CD4-positive, alpha-beta T cell treated with Interleukin-15 for 4 hours (primary cell): Measurements from ENCODE around the gene DLX3.
"Not testable (repeated sequence)": the region's sequence is repeated elsewhere in the genome, so short reads cannot be mapped to it uniquely, and the experiment has no call there.

Experiments
- DNase-seq: peaks from one replicate; pipeline ENCODE4 v3.0.0-alpha.2; 2020; ENCODE audit warnings: low spot score

The DLX3 gene

GRCh38 chr17:49995055-49995738, at the start of gene DLX3:
DLX3 (minus strand) TSS chr17:49995224; CDS start chr17:49994998, 226 bp downstream.
- peak; percentile 10 for DNase-seq

- DNase-seq = no peak
Observed at GRCh38 chr17:50044483-50044882, 49.5 kb upstream of the DLX3 start.

GRCh38 chr17:50043290-50044148, 48.5 kb upstream of the DLX3 start:
- DNase-seq = no peak

- no peak for DNase-seq
Observed at GRCh38 chr17:50042211-50042610, 47.2 kb upstream of the DLX3 start.

DNA sequence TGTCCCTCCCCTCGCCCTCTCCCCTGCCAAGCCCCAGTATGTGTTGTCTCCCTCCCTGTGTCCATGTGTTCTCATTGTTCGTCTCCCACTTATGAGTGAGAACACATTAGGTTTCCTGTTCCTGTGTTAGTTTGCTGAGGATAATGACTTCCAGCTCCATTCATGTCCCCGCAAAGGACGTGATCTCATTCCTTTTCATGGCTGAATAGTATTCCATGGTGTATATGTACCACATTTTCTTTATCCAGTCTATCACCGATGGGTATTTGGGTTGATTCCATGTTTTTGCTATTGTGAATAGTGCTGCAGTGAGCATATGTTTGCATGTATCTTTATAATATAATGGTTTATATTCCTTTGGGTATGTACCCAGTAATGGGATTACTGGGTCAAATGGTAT, 45.5 kb upstream of the DLX3 start:
- DNase-seq = not testable (repeated sequence)

DNA sequence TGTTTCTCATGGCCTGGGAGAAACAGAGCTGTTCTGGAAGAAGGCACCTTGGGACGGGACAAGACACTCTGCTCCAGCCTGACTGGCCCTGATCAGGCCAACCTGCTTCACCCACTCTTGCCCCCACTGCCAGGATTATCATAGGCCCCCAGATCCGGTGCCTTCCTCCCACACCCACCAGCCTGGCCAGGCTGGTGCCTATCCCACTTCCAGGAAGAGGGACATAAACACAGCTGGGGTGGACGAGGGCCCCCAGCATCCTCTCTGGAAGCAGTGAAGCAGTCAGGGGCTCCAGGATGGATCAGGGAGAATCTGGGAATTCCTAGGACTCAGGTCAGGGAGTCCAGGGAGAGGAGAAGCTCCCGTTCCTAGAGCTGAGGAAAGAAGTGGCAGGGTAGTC, 44.0 kb upstream of the DLX3 start:
- DNase-seq = no peak

DNA sequence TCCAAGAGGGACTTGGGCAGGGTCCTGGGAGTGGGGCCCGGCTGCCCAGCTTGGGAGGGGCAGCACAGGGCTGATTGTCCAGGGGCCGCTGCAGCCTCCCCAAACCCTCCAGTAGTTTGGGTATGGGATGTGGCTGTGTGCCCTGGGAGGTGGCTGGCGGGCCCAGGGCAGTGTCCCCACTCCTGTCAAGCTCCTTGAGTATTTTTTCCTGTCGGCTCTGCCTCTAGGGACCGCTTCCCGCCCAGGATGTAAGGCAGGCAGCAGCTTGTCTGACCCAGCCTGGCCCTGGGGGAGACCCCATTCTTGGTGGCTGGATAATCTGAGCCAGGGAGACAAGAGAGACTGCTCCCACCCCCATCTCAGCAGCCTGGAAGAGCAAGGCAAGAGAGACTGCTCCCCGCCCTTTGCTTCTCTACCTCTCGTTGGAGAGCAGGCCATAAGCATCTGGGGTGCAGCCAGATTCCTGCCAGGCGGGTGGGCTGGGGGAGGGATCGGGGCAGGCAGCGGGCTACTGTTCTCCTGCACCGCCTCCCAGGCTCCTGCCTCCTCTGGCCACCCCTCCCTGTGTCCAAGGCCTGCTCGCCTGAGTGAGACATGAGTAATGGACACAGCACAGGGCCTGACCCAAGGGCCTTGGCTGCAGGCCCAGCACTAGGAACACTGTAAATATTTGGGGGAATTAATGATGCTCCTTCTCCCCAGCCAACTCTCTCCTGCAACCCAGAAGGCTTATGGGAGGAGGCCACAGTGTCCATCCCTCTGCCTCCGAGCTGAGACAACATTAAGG, 42.5 kb upstream of the DLX3 start:
- no peak for DNase-seq

GRCh38 chr17:50036455-50037261, 41.6 kb upstream of the DLX3 start:
- no peak for DNase-seq

DNA sequence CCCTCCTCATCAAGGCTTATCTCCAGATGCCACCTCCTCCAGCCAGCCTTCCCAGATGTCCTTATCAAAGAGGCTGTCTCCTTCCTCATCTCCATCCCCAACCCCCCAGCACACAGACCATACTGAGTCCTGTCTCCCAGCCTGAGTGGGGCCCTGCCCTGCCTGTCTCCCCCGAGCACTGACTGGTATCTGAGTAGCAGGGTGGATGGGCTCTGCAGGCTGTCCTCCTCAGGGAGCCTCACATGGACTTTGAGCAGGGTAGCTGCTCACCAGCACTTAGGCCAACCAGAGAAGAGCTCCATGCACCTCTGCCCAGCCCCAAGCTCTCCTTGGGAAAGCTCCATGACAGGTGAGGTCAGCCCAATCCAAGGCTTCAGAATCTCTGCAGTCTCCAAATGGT, 40.9 kb upstream of the DLX3 start:
- DNase-seq = no peak

DNA sequence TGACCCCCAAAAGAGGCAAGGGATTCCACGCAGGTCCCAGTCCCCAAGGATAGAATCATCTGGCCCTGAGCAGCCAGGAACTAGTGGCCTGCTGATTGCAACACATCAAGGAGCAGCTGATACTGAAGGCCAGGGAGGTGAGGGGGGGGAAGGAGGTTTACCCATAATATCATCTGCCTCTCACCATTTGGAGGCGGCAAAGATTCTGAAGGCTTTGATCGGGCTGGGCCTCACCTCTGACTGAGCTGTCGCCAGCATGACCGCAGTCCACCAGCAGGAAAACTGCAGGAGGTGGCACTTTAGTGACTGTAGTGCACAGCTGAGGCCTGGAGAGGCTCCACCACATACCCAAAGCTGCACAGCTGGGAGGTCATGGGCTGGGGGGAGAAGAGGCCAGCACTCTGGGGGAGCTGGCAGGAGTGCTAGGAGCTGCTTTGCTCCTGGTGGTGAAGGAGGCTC, 40.4 kb upstream of the DLX3 start:
- DNase-seq = no peak

DNA sequence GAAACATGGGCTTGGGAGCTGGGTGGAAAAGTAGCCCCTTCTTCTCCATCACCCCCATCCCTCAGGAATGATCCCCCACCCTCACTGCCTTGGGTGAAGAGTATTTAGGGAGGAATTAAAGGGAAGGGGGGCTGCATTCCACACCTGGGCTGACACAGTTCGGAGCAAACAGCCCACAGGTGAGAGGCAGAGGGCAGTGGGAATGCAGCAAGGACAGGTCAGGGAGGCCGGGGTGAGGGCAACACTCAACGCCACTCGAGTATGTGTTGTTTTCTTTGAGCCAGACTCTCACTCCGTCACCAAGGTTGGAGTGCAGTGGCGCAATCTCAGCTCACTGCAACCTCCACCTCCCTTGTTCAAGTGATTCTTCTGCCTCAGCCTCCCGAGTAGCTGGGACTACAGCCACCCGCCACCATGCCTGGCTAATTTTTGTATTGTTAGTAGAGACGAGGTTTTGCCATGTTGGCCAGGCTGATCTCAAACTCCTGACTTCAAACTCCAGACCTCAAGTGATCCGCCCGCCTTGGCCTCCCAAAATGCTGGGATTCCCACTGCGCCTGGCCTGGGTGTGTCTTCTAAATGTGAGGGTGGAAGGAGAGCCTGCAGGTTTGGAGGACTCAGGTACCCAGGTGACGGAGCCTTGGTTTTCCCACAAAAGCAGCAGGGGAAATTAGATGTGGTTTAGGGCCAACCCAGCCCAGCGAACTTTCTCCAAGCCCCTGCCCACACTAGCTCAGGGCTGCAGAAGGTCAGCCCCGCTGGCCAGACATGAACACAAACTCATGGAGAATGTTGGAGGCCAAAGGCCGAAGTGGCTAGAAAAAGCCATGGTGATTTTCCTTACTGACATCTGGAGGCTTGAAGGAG, 39.7 kb upstream of the DLX3 start:
- DNase-seq = no peak

DNA sequence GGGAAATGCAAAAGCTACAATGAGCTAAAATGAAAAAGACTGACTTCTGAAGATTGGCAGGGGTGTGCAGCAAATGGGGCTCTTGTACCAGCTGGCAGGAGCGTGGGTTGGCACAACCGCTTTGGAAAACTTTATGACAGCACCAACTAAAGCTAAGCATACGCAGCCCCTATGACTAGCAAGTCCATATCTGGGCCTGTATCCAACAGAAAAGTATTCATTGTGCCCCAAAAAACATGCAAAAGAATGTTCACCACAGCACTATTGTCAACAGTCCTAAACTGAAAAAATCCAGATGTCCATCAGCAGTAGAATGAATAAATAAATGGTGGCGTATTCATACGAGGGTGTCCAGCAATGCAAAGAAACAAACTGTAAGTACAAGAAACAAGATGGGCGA, 38.3 kb upstream of the DLX3 start:
- no peak for DNase-seq

DNA sequence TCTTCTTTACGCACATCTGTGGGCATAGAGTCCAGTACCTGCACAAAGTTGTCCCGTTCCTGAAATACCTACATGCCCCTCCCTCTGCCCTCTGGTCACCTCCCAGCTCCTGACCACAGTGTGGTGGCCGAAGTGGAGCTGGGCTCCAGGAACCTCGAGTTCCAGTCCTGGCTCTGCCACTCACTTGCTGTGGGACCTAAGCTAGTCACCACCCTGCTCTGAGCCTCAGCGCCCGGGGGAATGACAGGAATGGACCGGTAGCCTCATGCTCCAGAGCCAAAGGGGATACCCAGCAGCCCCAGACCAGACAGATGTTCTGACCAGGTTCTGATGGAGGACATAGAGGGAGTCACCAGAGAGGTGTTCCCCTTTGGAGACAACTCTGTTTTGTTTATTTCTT, 34.2 kb upstream of the DLX3 start:
- DNase-seq = no peak

GRCh38 chr17:50028736-50029120, 33.7 kb upstream of the DLX3 start:
- no peak for DNase-seq

- DNase-seq = no peak
Observed at GRCh38 chr17:50027881-50028735, 33.1 kb upstream of the DLX3 start.

DNA sequence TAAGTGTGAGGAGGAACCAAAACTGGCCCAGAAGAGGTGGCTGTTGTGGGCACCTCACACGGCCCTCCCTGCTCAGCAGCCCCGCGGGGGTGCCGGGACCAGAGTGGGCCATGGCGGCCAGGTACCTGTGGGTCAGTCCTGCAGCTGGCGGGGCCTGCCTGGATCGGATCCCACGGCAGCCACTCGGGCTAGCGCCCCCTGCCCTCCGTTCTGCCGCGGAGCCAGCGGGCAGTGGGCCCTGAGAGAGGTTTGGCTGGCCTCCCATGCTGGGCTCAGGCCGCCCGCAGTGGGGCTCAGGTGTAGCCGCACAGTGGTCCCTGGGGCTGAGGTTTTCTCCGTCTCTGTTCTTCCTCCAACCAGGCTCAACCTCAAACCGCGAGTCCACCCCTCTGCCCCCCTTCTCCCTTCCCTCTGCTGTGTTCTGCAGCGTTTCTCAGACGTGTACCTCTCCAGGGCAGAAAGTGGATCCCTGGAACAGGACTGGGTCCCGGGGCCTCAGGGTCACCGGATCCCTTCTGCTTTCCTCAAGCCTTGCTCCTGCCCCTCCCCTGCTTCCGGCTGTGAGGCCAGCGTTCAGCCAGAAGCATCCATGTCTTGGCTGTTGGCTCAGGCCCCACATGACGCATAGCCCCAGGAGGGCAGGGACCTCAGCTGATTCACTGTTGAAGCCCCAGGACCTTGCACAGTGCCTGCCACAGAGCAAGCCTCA, 32.3 kb upstream of the DLX3 start:
- DNase-seq = no peak

- peak; percentile 80 for DNase-seq
Observed at GRCh38 chr17:50026837-50027171, 31.8 kb upstream of the DLX3 start.

- DNase-seq = no peak
Observed at GRCh38 chr17:50026046-50026675, 31.1 kb upstream of the DLX3 start.

GRCh38 chr17:50024808-50025207, 29.8 kb upstream of the DLX3 start:
- DNase-seq = no peak
